Thyroid gland (tissue), 4 donors: ENCODE data around the gene RAPGEF4.

Experiments
- CTCF ChIP-seq, 6 experiments: fragments of 200-600 bp in 3 of 6; fragments of 450-650 bp in 3 of 6; sonication (generic) in 3 of 6; IDR thresholded peaks; one replicate each; pipeline ENCODE4 v1.5.1; 2016 to 2019; ENCODE audit warnings: antibody characterized with exemption in 6 of 6, mild to moderate bottlenecking in 2 of 6, inconsistent platforms in 1 of 6, moderate library complexity in 1 of 6
- POLR2A ChIP-seq, 2 donors: fragments of 450-650 bp; IDR thresholded peaks; one replicate each; pipeline ENCODE4 v1.6.1; 2017; ENCODE audit warnings: antibody characterized with exemption in 2 of 2, mild to moderate bottlenecking in 2 of 2, moderate library complexity in 1 of 2

DNA sequence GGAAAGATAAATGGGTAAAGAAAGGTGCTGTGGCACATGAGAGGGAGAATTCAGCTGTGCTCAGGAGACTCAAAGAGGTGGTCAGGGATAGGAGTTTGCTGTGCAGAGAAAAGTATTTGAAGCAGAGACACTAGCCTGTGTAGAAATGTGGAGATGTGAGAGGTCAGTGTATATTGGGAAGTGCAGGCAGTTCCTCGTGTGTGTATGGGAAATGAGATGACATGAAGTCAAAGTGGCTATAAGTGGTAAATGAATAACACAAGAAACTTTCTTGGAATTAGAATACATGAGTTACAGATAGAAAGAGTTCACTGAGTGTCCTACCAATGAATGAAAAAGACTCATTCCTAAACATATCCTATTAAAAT is 351.6 kb downstream of the RAPGEF4 start:
- TF ChIP-seq CTCF (IDR thresholded peaks at IDR 0.05), result no peak
- no peak for TF ChIP-seq POLR2A (IDR thresholded peaks at IDR 0.05)
